ENCODE measurements around the gene PLEKHA4.

DNA sequence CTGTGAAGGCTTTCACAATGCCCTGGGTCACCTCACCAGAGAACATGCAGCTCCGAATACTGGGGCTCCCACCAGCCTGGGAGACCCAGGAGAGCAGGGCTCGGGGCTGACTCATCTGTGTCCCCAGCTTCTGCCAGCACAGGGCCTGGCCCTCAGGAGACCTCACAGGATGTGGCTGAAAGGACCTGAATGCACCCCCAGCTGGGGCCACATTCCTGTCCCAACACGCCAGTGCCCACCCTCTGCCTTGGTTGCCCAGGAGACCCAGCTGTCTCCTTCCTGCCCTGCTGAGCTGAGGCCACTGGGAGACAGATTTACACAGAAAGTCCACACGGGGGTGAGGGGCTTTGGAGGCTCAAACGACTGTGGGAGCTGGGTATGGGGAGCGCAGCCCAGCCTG lies 69.5 kb downstream of the PLEKHA4 start:
- TF ChIP-seq GATA2 (IDR thresholded peaks at IDR 0.05; ENCODE audit: low read depth, low read length) (no peak), GATA3 (IDR thresholded peaks at IDR 0.05; ENCODE audit: low read depth, low read length) (no peak)
